Measurements from ENCODE around the gene ODC1. TPM values are rescaled to one million over a fixed set of nuclear protein-coding genes. Genes with fewer than 3 reads are reported as not detected.

ODC1 gene
- total RNA-seq, 1 donor from 2014 or later, result 16.2 TPM

DNA sequence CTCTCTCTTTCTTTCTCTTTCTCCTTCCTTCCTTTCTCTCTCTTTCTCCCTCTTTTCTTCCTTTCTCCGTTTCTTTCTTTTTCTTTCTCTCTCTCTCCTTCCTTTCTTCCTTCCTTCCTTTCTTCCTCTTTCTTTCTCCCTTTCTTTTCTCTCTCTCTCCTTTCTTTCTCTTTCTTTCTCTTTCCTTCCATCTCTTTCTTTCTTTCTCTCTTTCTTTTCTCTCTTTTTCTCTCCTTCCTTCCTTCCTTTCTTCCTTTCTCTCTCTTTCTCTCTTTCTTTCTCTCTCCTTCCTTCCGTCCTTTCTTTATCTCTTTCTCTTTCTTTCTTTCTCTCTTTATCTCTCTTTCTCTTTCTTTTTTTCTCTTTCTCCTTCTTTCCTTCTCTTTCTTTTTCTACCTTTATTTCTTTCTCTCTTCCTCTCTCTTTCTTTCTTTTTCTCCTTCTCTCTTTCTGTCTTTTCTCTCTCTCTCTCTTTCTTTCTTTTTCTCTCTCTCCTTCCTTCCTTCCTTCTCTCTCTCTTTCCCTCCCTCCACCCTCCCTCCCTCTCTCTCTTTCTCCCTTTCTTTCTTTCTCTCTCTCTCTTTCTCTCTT lies 32.3 kb upstream of the ODC1 start:
- ATAC-seq (no peak), DNase-seq (ENCODE audit: low spot score) (no peak)

- DNase-seq (ENCODE audit: low spot score), result no peak
- no peak for ATAC-seq
Measured at GRCh38 chr2:10478916-10479315, 30.8 kb upstream of the ODC1 start.

- DNase-seq (ENCODE audit: low spot score) (no peak), ATAC-seq (no peak)
Measured at GRCh38 chr2:10478298-10478625, 30.1 kb upstream of the ODC1 start.

DNA sequence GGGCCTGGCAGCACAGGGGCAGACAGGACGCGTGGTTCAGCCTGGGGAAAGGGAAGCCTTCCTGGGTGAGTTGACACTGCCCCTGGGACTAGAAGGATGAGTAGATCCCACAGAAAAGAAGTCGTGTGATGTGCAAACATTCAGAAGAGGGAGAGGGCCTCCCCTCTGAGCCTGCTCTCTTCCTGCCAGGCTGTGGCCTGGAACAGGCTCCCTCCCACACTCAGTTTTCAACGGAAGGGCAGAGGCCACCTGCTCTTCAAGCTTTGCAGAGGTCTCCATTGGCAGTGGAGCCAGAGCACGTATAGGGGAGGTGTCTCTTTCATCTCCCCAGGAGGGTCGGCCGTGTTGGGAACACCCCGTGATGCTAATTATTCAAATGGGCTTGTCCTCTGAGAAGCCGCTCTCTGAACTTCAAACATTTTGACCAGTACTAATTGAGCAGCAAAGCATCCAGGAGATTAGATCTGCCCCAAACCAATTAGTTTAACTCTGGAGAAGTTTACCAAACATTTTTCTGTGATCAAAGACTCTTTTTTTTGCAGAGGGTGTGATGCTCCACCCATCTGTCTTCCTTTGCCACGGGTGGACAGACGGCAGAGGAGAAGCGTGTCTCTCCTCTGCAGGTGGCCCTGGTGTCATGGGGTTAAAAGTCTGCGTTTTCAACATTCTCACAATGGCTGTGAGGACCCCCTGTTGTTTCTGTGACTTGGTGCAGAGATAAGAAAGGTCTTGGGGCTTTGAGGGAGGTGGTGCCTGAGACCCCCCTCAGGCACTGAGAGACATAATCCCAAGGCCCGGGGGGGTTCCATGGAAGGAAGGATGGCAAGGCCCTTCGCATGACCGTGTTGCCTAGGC lies 29.5 kb upstream of the ODC1 start:
- DNase-seq (ENCODE audit: low spot score), result no peak
- no peak for ATAC-seq

DNA sequence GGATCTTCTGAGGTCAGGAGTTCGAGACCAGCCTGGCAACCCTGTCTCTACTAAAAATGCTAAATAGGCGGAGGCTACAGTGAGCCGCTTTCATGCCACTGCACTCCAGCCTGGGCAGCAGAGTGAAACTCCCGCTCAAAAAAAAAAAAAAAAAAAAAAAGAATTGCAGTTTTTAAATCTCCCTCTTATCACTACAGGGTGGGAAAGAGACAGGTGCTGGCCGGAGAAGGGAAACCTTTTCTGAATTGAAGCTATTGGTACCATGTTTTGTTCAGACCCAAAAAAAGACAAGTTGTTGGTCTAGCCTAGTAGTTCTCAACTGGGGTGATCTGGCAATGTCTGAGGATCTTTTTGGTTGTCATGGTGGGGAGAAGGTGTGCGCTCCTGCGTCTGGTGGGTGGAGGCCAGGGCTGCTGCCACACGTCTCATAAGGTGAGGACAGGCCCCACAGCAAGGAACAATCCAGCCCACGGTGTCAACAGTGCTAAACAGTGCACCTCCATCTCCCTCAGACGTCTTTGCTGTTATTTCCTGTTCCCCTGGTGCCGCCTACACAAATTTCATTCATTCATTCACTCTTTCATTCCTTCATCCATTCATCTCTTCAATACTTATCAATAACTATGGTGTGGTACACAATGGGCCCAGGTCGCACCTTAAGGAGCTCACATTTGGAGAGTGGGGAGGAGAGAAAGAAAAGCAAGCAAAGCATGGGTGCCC lies 28.8 kb upstream of the ODC1 start:
- no peak for DNase-seq (ENCODE audit: low spot score)
- ATAC-seq, result no peak

DNA sequence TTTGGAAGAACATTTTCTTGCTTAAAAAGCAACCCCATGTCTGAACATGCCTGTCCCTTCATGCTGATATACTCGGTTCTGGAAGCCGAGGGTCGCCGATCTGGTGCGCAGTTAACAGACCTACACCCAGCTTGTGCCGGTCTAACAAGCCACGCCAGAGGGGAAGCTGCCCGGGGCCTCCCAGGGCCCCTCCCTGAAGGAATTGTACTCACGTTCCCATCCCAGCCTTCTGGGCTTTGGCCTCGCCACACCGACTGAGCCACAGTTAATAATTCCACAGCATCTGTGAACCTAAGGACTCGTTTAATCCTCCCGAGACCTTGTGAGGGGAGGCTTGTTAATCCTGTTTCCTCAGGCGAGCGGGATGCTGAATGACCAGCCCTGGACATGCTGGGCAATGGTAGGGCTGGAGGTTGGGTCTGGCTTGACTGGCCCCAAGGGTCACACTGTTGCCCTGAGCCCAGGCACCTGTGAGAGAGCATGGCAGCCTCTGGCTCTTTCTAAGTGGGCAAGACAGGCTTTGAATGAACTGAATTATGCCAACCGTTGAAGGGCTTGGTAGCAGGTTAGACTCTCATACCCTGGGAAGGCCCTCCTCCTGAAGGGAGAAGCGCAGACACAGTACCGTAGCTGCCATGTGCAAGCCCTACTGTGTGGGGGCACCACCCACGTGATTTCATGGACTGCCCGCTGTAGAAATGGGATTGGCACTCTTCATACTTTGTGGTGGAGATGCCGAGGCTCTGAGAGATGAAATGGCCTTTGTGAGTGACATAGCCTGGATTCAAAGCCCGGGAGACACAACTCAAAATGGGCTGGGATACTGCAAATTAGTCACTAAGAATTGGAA lies 27.9 kb upstream of the ODC1 start:
- no peak for DNase-seq (ENCODE audit: low spot score)
- no peak for ATAC-seq

DNA sequence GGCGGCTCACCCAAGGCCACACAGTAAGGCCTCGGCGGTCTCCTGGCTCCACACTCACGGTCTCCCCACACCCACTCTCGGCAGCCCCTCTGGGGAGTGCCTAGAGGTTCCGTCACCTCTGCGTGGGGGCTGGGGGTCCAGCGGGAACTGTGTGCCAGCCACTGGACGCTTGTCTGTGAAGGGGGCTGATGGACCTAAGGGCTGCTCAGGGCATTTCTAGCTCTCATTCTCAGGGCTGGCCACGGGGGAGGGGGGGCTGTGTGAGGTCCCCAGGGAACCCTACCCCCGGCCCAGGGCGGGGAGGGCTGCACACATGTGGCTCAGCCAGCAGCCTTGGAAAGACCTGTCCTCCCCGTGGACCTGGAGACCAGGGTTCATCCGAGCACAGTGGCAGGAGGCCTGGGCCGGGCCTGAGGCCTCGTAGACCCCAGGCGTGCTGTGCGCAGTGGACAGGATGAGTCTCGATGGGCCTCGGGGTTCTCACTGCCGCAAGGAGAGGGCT lies 27.1 kb upstream of the ODC1 start:
- ATAC-seq (no peak), DNase-seq (ENCODE audit: low spot score) (no peak)

DNA sequence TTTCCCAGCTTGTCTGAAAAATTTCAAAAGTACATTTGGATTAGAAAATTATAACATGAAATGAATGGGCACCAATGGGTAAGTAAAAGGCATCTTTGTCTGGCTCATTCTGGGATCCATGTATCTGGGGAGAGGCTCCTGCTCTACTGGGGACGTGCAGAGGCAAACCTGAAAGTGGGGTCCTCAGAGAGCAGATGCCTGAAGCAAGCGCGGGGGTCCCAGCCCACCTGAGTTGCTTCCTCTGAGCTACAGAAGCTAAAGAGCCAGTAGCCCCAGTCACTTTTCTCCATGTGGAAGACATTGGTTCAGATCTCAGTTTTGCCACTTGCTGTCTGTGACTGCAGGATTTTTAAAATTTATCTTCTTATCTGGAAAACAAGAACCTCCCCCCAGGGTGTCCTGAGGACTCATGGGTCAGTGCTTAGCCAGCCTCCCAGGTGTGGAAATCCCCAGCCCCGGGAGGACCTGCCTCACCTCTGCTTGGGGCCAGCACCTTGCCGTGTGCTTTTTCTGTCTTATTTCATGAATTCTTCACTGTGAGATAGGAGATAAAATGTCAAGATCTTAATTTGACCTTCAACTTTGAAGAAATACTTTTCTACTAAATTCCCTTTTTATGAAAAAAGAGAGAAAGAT lies 25.1 kb upstream of the ODC1 start:
- ATAC-seq (no peak), DNase-seq (ENCODE audit: low spot score) (no peak)

DNA sequence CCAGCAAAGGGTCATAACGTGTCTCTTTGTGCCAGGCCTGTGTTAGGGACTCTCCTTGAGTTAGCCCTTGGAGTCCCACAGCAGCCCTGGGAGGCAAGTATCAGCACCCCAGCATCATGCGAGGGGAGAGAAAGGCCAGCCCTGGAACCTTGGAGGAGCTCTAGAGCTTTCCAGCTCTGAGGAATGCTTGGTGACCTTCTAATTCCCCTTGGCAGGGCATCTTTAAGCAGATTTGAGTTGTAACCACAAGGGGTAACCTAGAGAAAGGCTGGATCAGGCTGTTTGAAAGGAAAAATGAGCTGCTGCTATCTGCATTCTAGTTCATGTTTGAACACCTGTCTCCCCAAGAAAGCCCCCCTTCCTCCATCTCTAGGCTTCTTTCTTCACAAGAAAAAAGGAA lies 23.8 kb upstream of the ODC1 start:
- DNase-seq (ENCODE audit: low spot score) (no peak), ATAC-seq (no peak)

DNA sequence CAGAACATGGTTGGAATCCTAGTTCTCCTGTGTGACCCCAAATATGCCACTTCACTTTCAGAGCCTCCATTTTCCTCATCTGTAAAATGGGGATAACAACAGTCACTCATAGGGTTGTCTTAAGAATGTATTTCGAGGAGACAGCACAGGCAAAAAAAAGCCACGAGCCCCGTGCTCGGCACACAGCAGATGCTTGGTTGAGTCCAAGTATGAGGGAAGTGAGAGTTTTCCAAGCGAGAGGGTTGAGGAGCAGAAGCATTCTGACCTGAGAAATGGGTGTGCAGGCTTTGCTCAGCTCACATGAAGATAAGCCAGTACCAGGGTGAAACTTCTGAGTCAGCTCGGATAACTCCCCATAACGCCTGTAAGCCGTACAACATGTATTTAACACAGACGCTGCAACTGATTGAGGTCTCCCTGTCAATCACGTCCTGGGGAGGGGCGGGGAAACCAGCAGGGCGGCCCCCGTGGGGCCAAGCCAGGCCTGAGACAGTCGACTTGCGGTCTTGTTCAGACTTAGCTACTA lies 23.0 kb upstream of the ODC1 start:
- no peak for DNase-seq (ENCODE audit: low spot score)

GRCh38 chr2:10469955-10470608 lies 22.0 kb upstream of the ODC1 start:
- no peak for DNase-seq (ENCODE audit: low spot score)
- ATAC-seq, result no peak

More for the DNA sequence above, 23.0 kb upstream of the ODC1 start:
- ATAC-seq, result no peak

DNA sequence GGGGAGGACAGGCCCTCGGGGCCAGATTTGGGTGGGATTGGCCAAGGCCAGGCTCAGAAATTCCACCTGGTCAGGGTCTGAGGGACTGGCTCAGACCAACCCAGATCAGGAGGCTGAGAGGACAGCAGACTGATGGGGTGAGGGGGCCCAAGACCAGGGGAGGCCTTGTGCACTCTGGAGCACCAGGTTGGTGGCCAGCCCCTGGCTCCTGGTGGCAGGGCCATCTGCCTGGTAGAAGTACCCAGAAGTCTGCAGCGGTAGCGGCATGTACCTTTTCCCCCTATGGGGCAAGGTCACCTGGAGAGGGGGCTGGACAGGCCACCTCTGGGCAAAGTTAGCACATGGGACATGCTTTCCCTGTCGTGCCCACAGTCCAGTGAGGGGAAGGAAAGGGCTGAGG lies 21.2 kb upstream of the ODC1 start:
- DNase-seq (ENCODE audit: low spot score) (no peak), ATAC-seq (no peak)

- no peak for ATAC-seq
Measured at GRCh38 chr2:10467401-10467800, 19.3 kb upstream of the ODC1 start.

GRCh38 chr2:10466801-10467200 lies 18.7 kb upstream of the ODC1 start:
- no peak for ATAC-seq
- no peak for DNase-seq (ENCODE audit: low spot score)

More at GRCh38 chr2:10467401-10467800, 19.3 kb upstream of the ODC1 start:
- no peak for DNase-seq (ENCODE audit: low spot score)

DNA sequence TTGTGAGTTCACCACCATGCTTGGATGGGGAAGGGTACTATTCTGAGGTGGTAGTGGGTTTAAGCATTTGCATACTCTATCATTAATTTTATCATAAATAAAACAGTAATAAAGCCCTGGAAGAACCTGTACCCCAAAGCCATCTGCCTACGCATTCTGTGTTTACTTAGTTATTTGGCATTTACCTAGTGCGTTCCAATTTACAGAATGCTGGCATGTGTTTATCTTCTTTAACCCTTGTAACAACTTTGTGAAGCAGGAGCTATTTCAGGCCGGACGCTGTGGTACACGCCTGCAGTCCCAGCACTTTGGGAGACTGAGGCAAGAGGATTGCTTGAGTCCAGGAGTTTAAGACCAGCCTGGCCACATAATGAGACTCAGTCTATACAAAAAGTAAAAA lies 17.8 kb upstream of the ODC1 start:
- no peak for DNase-seq (ENCODE audit: low spot score)
- ATAC-seq, result no peak

DNA sequence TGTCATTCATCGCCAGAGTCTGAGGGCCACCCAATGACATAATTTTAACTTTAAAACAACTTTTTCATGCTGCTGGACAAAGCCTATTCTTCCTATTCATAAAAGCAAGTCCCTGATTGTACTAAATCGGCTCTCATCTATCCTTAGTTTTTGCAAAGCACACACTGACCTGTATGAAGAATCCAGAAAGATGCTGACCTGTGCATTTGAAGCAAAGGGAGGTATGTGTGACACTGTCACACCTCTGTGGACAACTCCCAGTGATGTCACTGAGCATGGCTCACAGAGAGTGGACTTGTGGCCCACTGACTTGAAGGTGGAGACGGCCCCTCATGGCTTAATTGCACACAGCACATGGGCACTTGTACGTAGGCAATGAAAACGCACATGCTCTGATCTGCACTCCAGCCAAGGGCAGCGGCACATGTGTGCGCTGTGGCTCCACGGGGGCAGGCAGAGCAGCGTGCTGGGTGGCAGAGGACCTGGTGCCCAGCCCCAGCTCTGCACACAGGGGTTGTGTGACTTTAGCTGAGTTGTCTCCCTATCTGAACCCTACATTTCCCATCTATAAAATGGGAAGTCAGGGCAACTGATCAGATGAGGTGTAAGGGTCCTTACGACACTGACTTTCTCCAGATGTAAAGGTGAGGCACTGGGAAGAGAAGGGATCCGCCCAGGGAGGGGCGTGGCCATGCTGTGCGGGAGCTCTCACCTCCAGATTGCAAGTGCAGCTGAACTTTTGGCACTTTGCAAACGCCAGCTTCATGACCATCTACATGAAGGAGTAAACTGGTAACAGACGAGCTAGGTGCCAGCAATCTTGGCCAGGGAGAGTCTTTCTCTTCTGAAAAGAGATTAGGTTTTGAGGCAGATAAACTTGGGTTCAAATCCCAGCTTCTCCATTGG lies 14.3 kb upstream of the ODC1 start:
- ATAC-seq, result no peak
- DNase-seq (ENCODE audit: low spot score), result no peak

- DNase-seq (ENCODE audit: low spot score) (no peak), ATAC-seq (no peak)
Measured at GRCh38 chr2:10460366-10460796, 12.3 kb upstream of the ODC1 start.

DNA sequence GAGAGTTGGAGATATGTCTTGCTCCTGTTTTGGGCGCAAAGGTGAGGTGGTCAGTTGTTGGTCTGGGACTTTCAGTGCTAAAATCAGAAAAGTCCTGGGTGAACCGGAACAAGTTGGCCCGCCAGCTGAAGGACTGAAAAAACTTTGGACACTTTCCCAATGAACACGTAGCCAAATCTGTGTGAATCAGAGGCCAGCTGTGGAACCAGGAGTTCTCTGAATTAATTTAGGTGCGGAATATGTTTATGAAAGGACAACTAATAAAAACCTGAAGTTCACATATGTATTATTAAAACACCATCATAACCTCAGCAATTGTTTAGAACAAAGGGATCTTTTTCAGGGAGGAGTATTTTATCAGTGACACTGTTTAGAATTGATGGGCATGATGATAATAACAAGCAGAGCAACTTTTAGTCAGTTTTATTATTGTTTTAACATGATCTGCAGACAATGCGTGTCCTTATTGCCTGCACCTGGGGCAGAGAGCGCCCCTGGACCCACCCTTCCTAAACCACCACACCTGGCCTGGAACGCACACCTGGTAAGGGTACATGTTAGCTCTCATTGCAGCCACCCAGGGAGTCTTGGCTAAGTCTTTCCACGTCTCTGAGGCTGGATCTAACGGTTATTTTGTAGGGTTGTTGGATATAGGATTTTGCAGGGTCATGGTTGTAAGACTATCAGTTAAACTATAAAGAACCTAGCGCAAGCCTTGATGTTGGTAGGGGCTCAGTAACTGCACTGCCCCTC lies 9.9 kb upstream of the ODC1 start:
- DNase-seq (ENCODE audit: low spot score) (no peak), ATAC-seq (peak; percentile 57)

Data from left lobe of liver (tissue), 2 donors.